Measurements from ENCODE around the gene UBL3. TPM values are rescaled to one million over a fixed set of nuclear protein-coding genes. Genes with fewer than 3 reads are reported as not detected.

UBL3 gene
- total RNA-seq, 1 experiment from 2014 or later = 10.9 TPM

DNA sequence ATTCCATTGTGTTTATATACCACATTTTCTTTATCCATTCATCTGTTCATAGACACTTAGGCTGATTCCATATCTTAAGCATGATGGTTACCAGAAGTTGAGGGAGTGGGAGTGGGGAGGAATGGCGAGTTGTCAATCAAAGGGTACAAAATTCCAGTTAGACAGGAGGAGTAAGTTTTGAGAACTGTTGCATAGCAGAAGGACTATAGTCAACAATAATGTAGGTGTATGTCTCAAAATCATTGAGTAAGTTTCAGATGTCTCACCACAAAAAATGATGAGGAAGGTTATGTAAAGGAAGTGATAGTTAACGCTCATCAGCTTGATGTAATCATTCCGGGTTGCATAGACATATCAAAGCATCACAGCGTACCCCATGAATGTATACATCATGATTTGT lies 4.6 kb upstream of the UBL3 start:
- TF ChIP-seq, protein P1, sequence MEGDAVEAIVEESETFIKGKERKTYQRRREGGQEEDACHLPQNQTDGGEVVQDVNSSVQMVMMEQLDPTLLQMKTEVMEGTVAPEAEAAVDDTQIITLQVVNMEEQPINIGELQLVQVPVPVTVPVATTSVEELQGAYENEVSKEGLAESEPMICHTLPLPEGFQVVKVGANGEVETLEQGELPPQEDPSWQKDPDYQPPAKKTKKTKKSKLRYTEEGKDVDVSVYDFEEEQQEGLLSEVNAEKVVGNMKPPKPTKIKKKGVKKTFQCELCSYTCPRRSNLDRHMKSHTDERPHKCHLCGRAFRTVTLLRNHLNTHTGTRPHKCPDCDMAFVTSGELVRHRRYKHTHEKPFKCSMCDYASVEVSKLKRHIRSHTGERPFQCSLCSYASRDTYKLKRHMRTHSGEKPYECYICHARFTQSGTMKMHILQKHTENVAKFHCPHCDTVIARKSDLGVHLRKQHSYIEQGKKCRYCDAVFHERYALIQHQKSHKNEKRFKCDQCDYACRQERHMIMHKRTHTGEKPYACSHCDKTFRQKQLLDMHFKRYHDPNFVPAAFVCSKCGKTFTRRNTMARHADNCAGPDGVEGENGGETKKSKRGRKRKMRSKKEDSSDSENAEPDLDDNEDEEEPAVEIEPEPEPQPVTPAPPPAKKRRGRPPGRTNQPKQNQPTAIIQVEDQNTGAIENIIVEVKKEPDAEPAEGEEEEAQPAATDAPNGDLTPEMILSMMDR (conservative IDR thresholded peaks at IDR 0.05; ENCODE audit: low read depth, low read length) = no peak
- TF ChIP-seq EZH2 (IDR thresholded peaks at IDR 0.05; ENCODE audit: low read length, unreplicated experiment) (no peak), EZH2phosphoT487 (IDR thresholded peaks at IDR 0.05; ENCODE audit: borderline replicate concordance, low read length) (no peak)
- Histone ChIP-seq H4K20me1 (ENCODE audit: low read length) (no peaks in the 10 kb centered on the region), H3K27ac (ENCODE audit: low read length) (no peak overlapping the region), H3K9me2 (replicated peaks; ENCODE audit: low read length) (no peaks in the 10 kb centered on the region), H3K9ac (ENCODE audit: low read length) (no peak overlapping the region), H3K79me2 (ENCODE audit: low read length) (0 out of 2 replicates have a peak, but pooled peaks cover under 1% of the 10 kb centered on the region), H3K36me3 (ENCODE audit: low read depth, low read length) (no peaks in the 10 kb centered on the region), H3F3A (ENCODE audit: low read length, unreplicated experiment) (no peaks in the 10 kb centered on the region), H3K9me3 (ENCODE audit: low read length) (no peaks in the 10 kb centered on the region), H3K4me2 (ENCODE audit: low read length) (no peak overlapping the region), H3K4me1 (ENCODE audit: insufficient read depth, low read length) (peaks cover 36% of the 10 kb centered on the region), H2AFZ (ENCODE audit: low read length) (no peak overlapping the region), H3K4me3 (ENCODE audit: low read length) (no peak overlapping the region), H3K27me3 (ENCODE audit: low read length) (no peaks in the 10 kb centered on the region)
- ChIA-PET CTCF (no interaction called here), POLR2A (ENCODE audit: unreplicated experiment) (no interaction called here)
- DNase-seq (no peak), ATAC-seq (no peak)
- no TSS peak for BruUV-seq (replicated peaks)
- intact Hi-C loops (cut with micrococcal nuclease) = no loop called here

DNA sequence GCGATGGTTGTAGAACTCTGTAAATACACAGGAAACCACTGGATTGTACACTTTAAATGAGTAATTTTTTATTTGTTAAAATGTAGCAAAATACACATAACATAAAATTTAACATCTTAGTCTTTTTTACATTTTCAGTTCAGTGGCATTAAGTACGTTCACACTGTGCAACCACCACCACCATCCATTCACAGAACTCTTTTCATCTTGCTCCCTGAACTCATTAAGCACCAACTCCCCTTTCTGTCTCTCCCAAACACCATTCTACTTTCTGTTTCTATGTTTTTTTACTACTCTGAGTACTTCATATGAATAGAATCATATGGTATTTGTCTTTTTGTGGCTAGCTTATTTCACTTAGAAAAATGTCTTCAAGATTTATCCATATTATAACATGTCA lies 2.7 kb upstream of the UBL3 start:
- Histone ChIP-seq H3K4me1 (ENCODE audit: insufficient read depth, low read length) (peaks cover 36% of the 10 kb centered on the region), H3K27ac (ENCODE audit: low read length) (peak overlapping the region; percentile 33), H3K36me3 (ENCODE audit: low read depth, low read length) (no peaks in the 10 kb centered on the region), H3K9me2 (replicated peaks; ENCODE audit: low read length) (no peaks in the 10 kb centered on the region), H3K79me2 (ENCODE audit: low read length) (peaks cover 17% of the 10 kb centered on the region), H2AFZ (ENCODE audit: low read length) (peak overlapping the region; percentile 36; the same call in 1 of the 2 replicates), H3K9me3 (ENCODE audit: low read length) (no peaks in the 10 kb centered on the region), H3F3A (ENCODE audit: low read length, unreplicated experiment) (no peaks in the 10 kb centered on the region), H3K4me2 (ENCODE audit: low read length) (peak overlapping the region; percentile 9; the same call in 1 of the 2 replicates), H3K9ac (ENCODE audit: low read length) (no peak overlapping the region), H3K4me3 (ENCODE audit: low read length) (no peak overlapping the region), H3K27me3 (ENCODE audit: low read length) (no peaks in the 10 kb centered on the region), H4K20me1 (ENCODE audit: low read length) (peaks cover 12% of the 10 kb centered on the region; the same call in 1 of the 2 replicates)
- TF ChIP-seq, protein P1 (conservative IDR thresholded peaks at IDR 0.05; ENCODE audit: low read depth, low read length) = no peak
- TF ChIP-seq EZH2phosphoT487 (IDR thresholded peaks at IDR 0.05; ENCODE audit: borderline replicate concordance, low read length) = no peak
- TF ChIP-seq EZH2 (IDR thresholded peaks at IDR 0.05; ENCODE audit: low read length, unreplicated experiment) = no peak
- ChIA-PET CTCF (interaction anchor here (0.6 kb wide), 1 partner anchor 13 kb away, joined by 3 read pairs; no protein-coding TSS in a partner anchor), POLR2A (ENCODE audit: unreplicated experiment) (interaction anchor here (0.6 kb wide), 1 partner anchor 88 kb away, joined by 3 read pairs; no protein-coding TSS in a partner anchor)
- DNase-seq (no peak), ATAC-seq (no peak)
- intact Hi-C loops (cut with micrococcal nuclease) = no loop called here
- BruUV-seq (replicated peaks) = no TSS peak

DNA sequence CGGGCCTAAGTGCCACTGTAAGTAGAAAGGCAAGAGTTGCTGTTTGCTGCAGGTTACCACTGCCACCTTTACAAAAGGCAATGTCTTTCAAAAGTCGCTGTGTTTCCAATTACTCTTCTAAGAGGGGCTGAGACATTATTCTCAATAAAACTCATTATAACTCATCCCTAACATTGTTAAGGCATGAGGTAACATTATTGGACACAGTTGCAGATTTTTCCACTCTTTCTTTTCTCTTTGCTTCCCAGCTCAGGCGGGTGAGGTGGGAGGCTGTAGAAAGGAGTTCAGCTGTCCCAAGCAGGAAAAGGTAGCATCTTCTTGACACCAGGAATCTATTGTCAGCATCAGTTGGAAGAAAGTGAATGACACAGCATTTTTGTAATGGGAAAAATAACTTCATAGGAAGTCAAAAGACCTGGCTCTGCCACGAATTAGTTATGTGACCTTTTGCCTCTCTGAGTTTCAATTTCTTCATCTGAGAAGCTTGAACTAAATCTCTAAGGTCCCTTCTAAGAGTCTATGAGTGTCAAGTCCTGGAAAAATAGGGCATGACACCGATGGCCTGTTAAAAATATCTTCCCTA lies 2.1 kb upstream of the UBL3 start:
- ChIA-PET CTCF (interaction anchor here (0.6 kb wide), 1 partner anchor 14 kb away, joined by 3 read pairs; no protein-coding TSS in a partner anchor), POLR2A (ENCODE audit: unreplicated experiment) (interaction anchor here (0.6 kb wide), 1 partner anchor 88 kb away, joined by 3 read pairs; no protein-coding TSS in a partner anchor)
- H2AFZ ChIP-seq (ENCODE audit: low read length) = peak overlapping the region; percentile 36; the same call in 1 of the 2 replicates
- no TSS peak for BruUV-seq (replicated peaks)
- no peaks in the 10 kb centered on the region for H3K9me3 ChIP-seq (ENCODE audit: low read length)
- no peak overlapping the region for H3K4me3 ChIP-seq (ENCODE audit: low read length)
- ATAC-seq = no peak
- H3K9ac ChIP-seq (ENCODE audit: low read length) = no peak overlapping the region
- TF ChIP-seq EZH2 (IDR thresholded peaks at IDR 0.05; ENCODE audit: low read length, unreplicated experiment) (no peak), EZH2phosphoT487 (IDR thresholded peaks at IDR 0.05; ENCODE audit: borderline replicate concordance, low read length) (no peak)
- TF ChIP-seq, protein P1 (conservative IDR thresholded peaks at IDR 0.05; ENCODE audit: low read depth, low read length) = no peak
- peaks cover 23% of the 10 kb centered on the region for H3K79me2 ChIP-seq (ENCODE audit: low read length)
- H3K27me3 ChIP-seq (ENCODE audit: low read length) = no peaks in the 10 kb centered on the region
- no peak for DNase-seq
- no peaks in the 10 kb centered on the region for H3K9me2 ChIP-seq (replicated peaks; ENCODE audit: low read length)
- peak overlapping the region; percentile 9; the same call in 1 of the 2 replicates for H3K4me2 ChIP-seq (ENCODE audit: low read length)
- peaks cover 15% of the 10 kb centered on the region; the same call in 1 of the 2 replicates for H4K20me1 ChIP-seq (ENCODE audit: low read length)
- H3K27ac ChIP-seq (ENCODE audit: low read length) = peak overlapping the region; percentile 33
- no peaks in the 10 kb centered on the region for H3K36me3 ChIP-seq (ENCODE audit: low read depth, low read length)
- intact Hi-C loops (cut with micrococcal nuclease) = no loop called here
- H3K4me1 ChIP-seq (ENCODE audit: insufficient read depth, low read length) = peaks cover 36% of the 10 kb centered on the region
- H3F3A ChIP-seq (ENCODE audit: low read length, unreplicated experiment) = no peaks in the 10 kb centered on the region

Measured in PC-3 (cell line).